Stimulated activated memory B cell treated with anti-CD40 and anti-IgM and Interleukin-4, amounts not matched to agents 10 μg/mL and 1 μg/mL and 100 μg/mL, for 72 hours (primary cell): Measurements from ENCODE around the gene IL17D.

ENCODE experiments used
- ATAC-seq: fragments of 150-1000 bp; cut with Tn5 transposase; 2 replicates; pipeline ENCODE4 v1.10.0; 2021
- H3K27ac Mint-ChIP-seq: one replicate; pipeline ENCODE4 v1.8.0; 2022; ENCODE audit warnings: mild to moderate bottlenecking, mixed read lengths
- H3K27me3 Mint-ChIP-seq: one replicate; pipeline ENCODE4 v1.8.0; 2022; ENCODE audit warnings: mixed read lengths
- H3K36me3 Mint-ChIP-seq: one replicate; pipeline ENCODE4 v1.8.0; 2022; ENCODE audit warnings: mixed read lengths
- H3K4me1 Mint-ChIP-seq: one replicate; pipeline ENCODE4 v1.8.0; 2022; ENCODE audit warnings: mixed read lengths
- H3K4me3 Mint-ChIP-seq: one replicate; pipeline ENCODE4 v1.8.0; 2022; ENCODE audit warnings: mild to moderate bottlenecking, moderate library complexity, mixed read lengths
- H3K9me3 Mint-ChIP-seq: one replicate; pipeline ENCODE4 v1.8.0; 2022; ENCODE audit warnings: mixed read lengths

IL17D gene

GRCh38 chr13:20708216-20708615, 4.7 kb downstream of the IL17D start:
- Mint-ChIP-seq H3K27me3 (peaks cover 9% of the 10 kb centered on the region), H3K27ac (no peak overlapping the region), H3K4me3 (no peak overlapping the region), H3K4me1 (peaks cover 15% of the 10 kb centered on the region), H3K36me3 (no peaks in the 10 kb centered on the region), H3K9me3 (no peaks in the 10 kb centered on the region)
- no peak for ATAC-seq

GRCh38 chr13:20709369-20709768, 5.9 kb downstream of the IL17D start:
- peaks cover 12% of the 10 kb centered on the region for H3K4me1 Mint-ChIP-seq
- no peaks in the 10 kb centered on the region for H3K9me3 Mint-ChIP-seq
- ATAC-seq, result no peak
- no peak overlapping the region for H3K27ac Mint-ChIP-seq
- H3K4me3 Mint-ChIP-seq, result no peak overlapping the region
- no peaks in the 10 kb centered on the region for H3K36me3 Mint-ChIP-seq
- H3K27me3 Mint-ChIP-seq, result peaks cover 18% of the 10 kb centered on the region

- H3K4me3 Mint-ChIP-seq, result no peak overlapping the region
- no peaks in the 10 kb centered on the region for H3K36me3 Mint-ChIP-seq
- peaks cover 12% of the 10 kb centered on the region for H3K4me1 Mint-ChIP-seq
- no peak for ATAC-seq
- H3K27ac Mint-ChIP-seq, result no peak overlapping the region
- H3K9me3 Mint-ChIP-seq, result no peaks in the 10 kb centered on the region
- H3K27me3 Mint-ChIP-seq, result peaks cover 22% of the 10 kb centered on the region
Measured at GRCh38 chr13:20709782-20710181, 6.3 kb downstream of the IL17D start.

- Mint-ChIP-seq H3K4me1 (peaks cover 12% of the 10 kb centered on the region), H3K27ac (no peak overlapping the region), H3K4me3 (no peak overlapping the region), H3K9me3 (no peaks in the 10 kb centered on the region), H3K36me3 (no peaks in the 10 kb centered on the region), H3K27me3 (peaks cover 23% of the 10 kb centered on the region)
- no peak for ATAC-seq
Measured at GRCh38 chr13:20711301-20712044, 8.0 kb downstream of the IL17D start.

- Mint-ChIP-seq H3K9me3 (no peaks in the 10 kb centered on the region), H3K4me1 (peaks cover 12% of the 10 kb centered on the region), H3K36me3 (no peaks in the 10 kb centered on the region), H3K27me3 (peaks cover 23% of the 10 kb centered on the region), H3K27ac (no peak overlapping the region), H3K4me3 (no peak overlapping the region)
- ATAC-seq, result no peak
Measured at GRCh38 chr13:20713014-20713376, 9.5 kb downstream of the IL17D start.

GRCh38 chr13:20713751-20714150, 10.3 kb downstream of the IL17D start:
- H3K27ac Mint-ChIP-seq, result no peak overlapping the region
- peaks cover 23% of the 10 kb centered on the region for H3K27me3 Mint-ChIP-seq
- H3K4me3 Mint-ChIP-seq, result no peak overlapping the region
- no peak for ATAC-seq
- no peaks in the 10 kb centered on the region for H3K9me3 Mint-ChIP-seq
- peaks cover 12% of the 10 kb centered on the region for H3K4me1 Mint-ChIP-seq
- no peaks in the 10 kb centered on the region for H3K36me3 Mint-ChIP-seq

- peaks cover 12% of the 10 kb centered on the region for H3K4me1 Mint-ChIP-seq
- H3K27ac Mint-ChIP-seq, result no peak overlapping the region
- peaks cover 23% of the 10 kb centered on the region for H3K27me3 Mint-ChIP-seq
- H3K36me3 Mint-ChIP-seq, result no peaks in the 10 kb centered on the region
- no peak for ATAC-seq
- H3K9me3 Mint-ChIP-seq, result no peaks in the 10 kb centered on the region
- H3K4me3 Mint-ChIP-seq, result no peak overlapping the region
Measured at GRCh38 chr13:20714161-20714560, 10.7 kb downstream of the IL17D start.

GRCh38 chr13:20714563-20715329, 11.2 kb downstream of the IL17D start:
- no peak for ATAC-seq
- H3K36me3 Mint-ChIP-seq, result no peaks in the 10 kb centered on the region
- H3K27ac Mint-ChIP-seq, result no peak overlapping the region
- no peaks in the 10 kb centered on the region for H3K9me3 Mint-ChIP-seq
- no peak overlapping the region for H3K4me3 Mint-ChIP-seq
- peaks cover 12% of the 10 kb centered on the region for H3K4me1 Mint-ChIP-seq
- peaks cover 23% of the 10 kb centered on the region for H3K27me3 Mint-ChIP-seq

GRCh38 chr13:20715330-20715712, 11.8 kb downstream of the IL17D start:
- peaks cover 12% of the 10 kb centered on the region for H3K4me1 Mint-ChIP-seq
- H3K27ac Mint-ChIP-seq, result no peak overlapping the region
- no peaks in the 10 kb centered on the region for H3K36me3 Mint-ChIP-seq
- no peaks in the 10 kb centered on the region for H3K9me3 Mint-ChIP-seq
- H3K27me3 Mint-ChIP-seq, result peaks cover 23% of the 10 kb centered on the region
- H3K4me3 Mint-ChIP-seq, result no peak overlapping the region
- ATAC-seq, result no peak

- H3K4me3 Mint-ChIP-seq, result no peak overlapping the region
- H3K27ac Mint-ChIP-seq, result no peak overlapping the region
- H3K27me3 Mint-ChIP-seq, result peaks cover 23% of the 10 kb centered on the region
- H3K9me3 Mint-ChIP-seq, result no peaks in the 10 kb centered on the region
- no peak for ATAC-seq
- H3K4me1 Mint-ChIP-seq, result peaks cover 15% of the 10 kb centered on the region
- H3K36me3 Mint-ChIP-seq, result no peaks in the 10 kb centered on the region
Measured at GRCh38 chr13:20716951-20717350, 13.5 kb downstream of the IL17D start.

- no peaks in the 10 kb centered on the region for H3K9me3 Mint-ChIP-seq
- H3K27me3 Mint-ChIP-seq, result peaks cover 15% of the 10 kb centered on the region
Measured at GRCh38 chr13:20717581-20718542, 14.4 kb downstream of the IL17D start.

GRCh38 chr13:20718958-20719566, 15.6 kb downstream of the IL17D start:
- no peak for ATAC-seq

More at GRCh38 chr13:20717581-20718542, 14.4 kb downstream of the IL17D start:
- no peak for ATAC-seq
- no peaks in the 10 kb centered on the region for H3K36me3 Mint-ChIP-seq
- H3K4me1 Mint-ChIP-seq, result peaks cover 9% of the 10 kb centered on the region
- no peak overlapping the region for H3K27ac Mint-ChIP-seq
- H3K4me3 Mint-ChIP-seq, result no peak overlapping the region

GRCh38 chr13:20719783-20720182, 16.3 kb downstream of the IL17D start:
- no peak for ATAC-seq
- peaks cover 2% of the 10 kb centered on the region for H3K27me3 Mint-ChIP-seq
- no peaks in the 10 kb centered on the region for H3K9me3 Mint-ChIP-seq
- H3K36me3 Mint-ChIP-seq, result no peaks in the 10 kb centered on the region
- H3K4me1 Mint-ChIP-seq, result peaks cover 7% of the 10 kb centered on the region
- H3K27ac Mint-ChIP-seq, result no peak overlapping the region
- no peak overlapping the region for H3K4me3 Mint-ChIP-seq

More at GRCh38 chr13:20718958-20719566, 15.6 kb downstream of the IL17D start:
- Mint-ChIP-seq H3K27me3 (peaks cover 9% of the 10 kb centered on the region), H3K4me3 (no peak overlapping the region), H3K9me3 (no peaks in the 10 kb centered on the region), H3K27ac (no peak overlapping the region), H3K36me3 (no peaks in the 10 kb centered on the region), H3K4me1 (peaks cover 7% of the 10 kb centered on the region)

GRCh38 chr13:20720499-20720898, 17.0 kb downstream of the IL17D start:
- H3K36me3 Mint-ChIP-seq, result no peaks in the 10 kb centered on the region
- peaks cover 7% of the 10 kb centered on the region for H3K4me1 Mint-ChIP-seq
- no peak overlapping the region for H3K27ac Mint-ChIP-seq
- H3K9me3 Mint-ChIP-seq, result no peaks in the 10 kb centered on the region
- H3K4me3 Mint-ChIP-seq, result no peak overlapping the region
- ATAC-seq, result no peak
- H3K27me3 Mint-ChIP-seq, result no peaks in the 10 kb centered on the region

GRCh38 chr13:20721058-20721453, 17.6 kb downstream of the IL17D start:
- no peaks in the 10 kb centered on the region for H3K36me3 Mint-ChIP-seq
- H3K27me3 Mint-ChIP-seq, result no peaks in the 10 kb centered on the region
- H3K27ac Mint-ChIP-seq, result no peak overlapping the region
- H3K4me1 Mint-ChIP-seq, result peaks cover 7% of the 10 kb centered on the region
- peak; percentile 9 for ATAC-seq
- no peak overlapping the region for H3K4me3 Mint-ChIP-seq
- H3K9me3 Mint-ChIP-seq, result no peaks in the 10 kb centered on the region
